Mucosa of descending colon (tissue), 3 donors: ENCODE results near the gene SIM2. TPM values are rescaled to one million over a fixed set of nuclear protein-coding genes. Genes with fewer than 3 reads are reported as not detected.
A peak's percentile ranks its signal among the peaks of the same experiment; 100 is the strongest.

Experiments
- ATAC-seq: fragments of 200-7000 bp; cut with Tn5 transposase; one replicate; pipeline ENCODE4 v1.9.1; 2020; ENCODE audit warnings: mild to moderate bottlenecking, moderate library complexity
- DNase-seq, 3 donors: peaks; one replicate each; pipeline ENCODE4 v3.0.0-alpha.2; 2020
- H3K36me3 ChIP-seq: fragments of 200-600 bp; one replicate; pipeline ENCODE4 v1.8.0; 2021; ENCODE audit warnings: low read depth, mild to moderate bottlenecking
- H3K4me1 ChIP-seq: fragments of 200-600 bp; one replicate; pipeline ENCODE4 v1.8.0; 2021; ENCODE audit warnings: low read depth, mild to moderate bottlenecking
- H3K4me3 ChIP-seq: fragments of 200-600 bp; one replicate; pipeline ENCODE4 v1.8.0; 2021; ENCODE audit warnings: mild to moderate bottlenecking
- H3K9me3 ChIP-seq: fragments of 200-600 bp; one replicate; pipeline ENCODE4 v1.8.0; 2021; ENCODE audit warnings: mild to moderate bottlenecking
- CTCF ChIP-seq: fragments of 200-600 bp; IDR thresholded peaks from one replicate; pipeline ENCODE4 v1.8.0; 2022; ENCODE audit warnings: antibody characterized with exemption, mild to moderate bottlenecking
- intact Hi-C, 2 donors: fragments of 100-400 bp; cut with DNase I in 1 of 2; cut with micrococcal nuclease in 1 of 2; formaldehyde crosslinking; loops; one replicate each; pipeline versions ENCODE4 v1.11.0 to v1.11.1; 2022; cut with DNase I, micrococcal nuclease
- total RNA-seq, 3 donors: library from RNA; stranded (reverse); fragmentation: NEBNext Ultra II Directional in 2 of 3; extraction: Animal tissue kit (Norgen Biotek cat#: 25700) in 2 of 3; gene quantifications; one replicate each; pipeline versions ENCODE4 v1.2.1 to v1.2.4, GENCODE V29; 2021 to 2023
- donor health status: DM: no; HTN: no; CAD: no; lungs with moderate emphysema.
- donor health status: DM: no; HTN: no; CAD: no.
- donor health status: DM: no; HTN: yes; CAD: no.

SIM2 gene
- total RNA-seq, 3 donors from 2014 or later = not detected

DNA sequence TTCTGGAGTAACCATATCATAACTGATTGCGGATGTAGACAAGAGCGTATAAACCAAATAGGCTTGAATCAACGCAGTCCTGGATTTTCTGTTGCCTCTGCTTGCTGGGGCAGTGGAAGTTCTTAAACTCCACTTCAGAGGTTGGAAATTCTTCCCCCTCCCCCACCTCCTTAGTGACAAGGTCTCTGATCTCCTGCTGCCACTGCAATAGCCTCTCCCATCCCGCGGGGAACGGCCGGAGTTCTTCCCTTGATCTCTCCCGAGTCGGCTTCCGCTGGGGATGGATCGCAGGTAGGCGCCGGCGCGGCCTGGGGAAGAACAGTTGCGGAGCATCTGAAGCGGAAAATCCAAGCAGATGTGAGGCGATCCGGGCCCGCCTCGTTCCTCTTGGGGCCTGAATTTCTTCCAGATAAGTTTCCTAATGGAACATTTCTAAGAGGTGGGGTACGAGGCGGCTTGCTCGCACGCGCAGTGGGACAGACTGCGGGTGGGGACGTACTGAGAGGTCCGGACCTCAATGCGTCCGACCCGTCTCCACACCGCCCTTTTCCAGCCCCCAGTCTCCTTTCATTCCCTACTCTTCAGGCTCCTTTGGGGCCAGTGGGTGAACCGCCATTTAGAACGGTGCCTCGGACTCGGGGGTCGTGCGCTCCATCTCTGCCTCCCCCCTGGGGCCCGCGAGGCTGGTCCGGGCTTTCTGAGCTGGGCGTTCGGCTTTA is 3.1 kb upstream of the SIM2 start:
- TF ChIP-seq CTCF = no peak
- intact Hi-C loops = no loop called here
- Histone ChIP-seq H3K9me3 (no peaks in the 10 kb centered on the region), H3K4me1 (peaks cover 27% of the 10 kb centered on the region), H3K36me3 (no peaks in the 10 kb centered on the region), H3K4me3 (no peak overlapping the region)
- ATAC-seq (no peak), DNase-seq (no peak)

GRCh38 chr21:36696390-36697059 is 2.4 kb upstream of the SIM2 start:
- DNase-seq = no peak
- no peak for TF ChIP-seq CTCF
- H3K4me1 ChIP-seq = peaks cover 34% of the 10 kb centered on the region
- ATAC-seq = no peak
- no peaks in the 10 kb centered on the region for H3K36me3 ChIP-seq
- intact Hi-C loops = no loop called here
- H3K9me3 ChIP-seq = no peaks in the 10 kb centered on the region
- H3K4me3 ChIP-seq = no peak overlapping the region

GRCh38 chr21:36697060-36697850 is 1.7 kb upstream of the SIM2 start:
- H3K36me3 ChIP-seq = no peaks in the 10 kb centered on the region
- ATAC-seq (no peak), DNase-seq (no peak)
- no peaks in the 10 kb centered on the region for H3K9me3 ChIP-seq
- H3K4me1 ChIP-seq = peaks cover 37% of the 10 kb centered on the region
- intact Hi-C loops = no loop called here
- TF ChIP-seq CTCF = no peak
- no peak overlapping the region for H3K4me3 ChIP-seq

DNA sequence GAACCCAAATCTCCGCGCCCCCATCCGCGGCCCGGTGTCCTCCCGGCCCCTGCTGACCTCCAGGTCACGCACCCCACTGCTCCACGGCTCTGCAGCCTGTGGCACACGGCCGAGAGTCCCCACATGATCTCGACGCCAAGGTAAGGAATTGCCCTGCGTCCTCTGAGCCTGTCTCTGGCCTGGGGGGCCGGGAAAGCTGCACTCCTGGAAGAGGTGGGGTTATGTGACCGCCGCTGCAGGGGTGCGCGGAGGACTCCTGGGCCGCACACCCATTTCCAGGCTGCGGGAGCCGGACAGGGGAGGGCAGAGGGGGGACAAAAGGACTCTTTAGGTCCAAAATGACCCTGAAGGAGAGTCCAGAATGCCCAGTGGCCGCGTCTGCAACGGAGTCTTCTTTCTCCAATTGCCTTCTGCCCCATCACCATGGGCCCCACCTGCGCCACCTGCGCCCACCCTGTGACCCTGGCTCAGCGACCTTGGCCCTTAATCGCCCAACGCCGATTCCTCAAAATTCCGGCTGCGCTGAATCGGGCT is 997 bp upstream of the SIM2 start:
- Histone ChIP-seq H3K9me3 (no peaks in the 10 kb centered on the region), H3K4me1 (peaks cover 37% of the 10 kb centered on the region), H3K4me3 (no peak overlapping the region), H3K36me3 (no peaks in the 10 kb centered on the region)
- DNase-seq (no peak), ATAC-seq (no peak)
- intact Hi-C loops = no loop called here
- TF ChIP-seq CTCF = no peak

DNA sequence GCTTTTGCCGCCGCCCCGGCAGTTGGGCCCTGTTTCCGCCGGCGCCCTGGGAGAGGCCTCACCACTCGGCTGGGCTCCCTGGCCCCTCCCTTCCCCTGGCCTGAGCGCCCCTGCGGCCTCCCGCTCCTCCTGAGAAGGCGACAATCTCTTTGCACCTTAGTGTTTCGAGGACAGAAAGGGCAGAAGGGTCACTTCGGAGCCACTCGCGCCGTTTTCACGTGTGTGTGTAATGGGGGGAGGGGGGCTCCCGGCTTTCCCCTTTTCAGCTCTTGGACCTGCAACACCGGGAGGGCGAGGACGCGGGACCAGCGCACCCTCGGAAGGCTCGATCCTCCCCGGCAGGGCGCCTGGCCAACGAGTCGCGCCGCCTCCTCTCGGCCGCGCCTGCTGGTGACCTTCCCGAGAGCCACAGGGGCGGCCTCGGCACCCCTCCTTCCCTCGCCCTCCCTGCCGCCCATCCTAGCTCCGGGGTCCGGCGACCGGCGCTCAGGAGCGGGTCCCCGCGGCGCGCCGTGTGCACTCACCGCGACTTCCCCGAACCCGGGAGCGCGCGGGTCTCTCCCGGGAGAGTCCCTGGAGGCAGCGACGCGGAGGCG is 432 bp upstream of the SIM2 start:
- H3K4me3 ChIP-seq = no peak overlapping the region
- no peaks in the 10 kb centered on the region for H3K36me3 ChIP-seq
- DNase-seq (peak in 1 of 3 donors; percentile 42), ATAC-seq (peak; percentile 31)
- intact Hi-C loops = no loop called here
- peaks cover 37% of the 10 kb centered on the region for H3K4me1 ChIP-seq
- H3K9me3 ChIP-seq = no peaks in the 10 kb centered on the region
- no peak for TF ChIP-seq CTCF
